HG03175 (cell line): ENCODE data around the gene ASB8.

Experiments used
- ATAC-seq: cut with Tn5 transposase; IDR thresholded peaks from one replicate; pipeline ENCODE4 v1.9.1; 2021; ENCODE audit warnings: mild to moderate bottlenecking, moderate library complexity; ENCODE audit not compliant: unreplicated experiment

The ASB8 gene

DNA sequence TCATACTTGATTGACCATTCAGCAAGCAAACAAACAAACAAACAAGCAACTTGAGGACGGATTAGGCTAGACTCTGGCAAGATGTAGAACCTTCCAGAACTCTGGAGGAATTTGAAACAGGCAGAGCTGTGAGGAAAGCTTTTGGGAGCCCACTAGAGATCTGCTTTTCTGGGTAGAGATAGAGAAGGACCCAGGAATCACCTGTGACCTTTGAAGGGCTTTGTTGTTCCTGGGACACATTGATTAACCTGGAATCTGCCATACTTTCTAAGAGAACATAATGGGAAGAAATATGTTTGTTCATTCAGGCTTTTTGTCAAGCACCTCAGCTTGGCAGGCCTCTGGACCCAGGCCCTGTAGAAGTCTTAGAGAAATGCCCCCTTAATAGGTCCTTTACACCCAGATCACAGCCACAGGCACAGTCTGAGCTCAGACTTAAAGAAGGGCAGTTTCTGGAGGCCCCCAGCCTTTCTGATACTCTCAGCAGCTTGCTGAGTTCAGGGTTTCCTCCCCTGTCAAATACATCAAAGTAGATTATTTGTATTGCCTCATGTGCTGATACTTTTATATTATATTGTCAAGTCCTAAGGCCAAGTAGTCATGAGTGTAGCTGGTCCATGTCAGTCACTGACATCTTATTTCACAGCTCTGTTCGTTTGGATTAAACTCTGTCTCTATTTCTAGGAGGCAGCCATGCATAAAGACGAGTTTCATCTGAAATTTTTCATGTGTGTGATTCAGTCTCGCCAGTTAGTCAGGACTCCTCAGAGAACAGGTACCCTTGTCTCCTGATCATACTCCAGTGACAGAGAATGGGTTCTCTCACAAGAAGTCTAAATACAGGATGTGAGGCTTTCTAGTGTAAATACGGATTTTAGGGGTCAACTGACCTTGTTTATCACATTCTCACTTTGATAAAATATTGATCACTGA is 50.4 kb downstream of the ASB8 start:
- no peak for ATAC-seq

DNA sequence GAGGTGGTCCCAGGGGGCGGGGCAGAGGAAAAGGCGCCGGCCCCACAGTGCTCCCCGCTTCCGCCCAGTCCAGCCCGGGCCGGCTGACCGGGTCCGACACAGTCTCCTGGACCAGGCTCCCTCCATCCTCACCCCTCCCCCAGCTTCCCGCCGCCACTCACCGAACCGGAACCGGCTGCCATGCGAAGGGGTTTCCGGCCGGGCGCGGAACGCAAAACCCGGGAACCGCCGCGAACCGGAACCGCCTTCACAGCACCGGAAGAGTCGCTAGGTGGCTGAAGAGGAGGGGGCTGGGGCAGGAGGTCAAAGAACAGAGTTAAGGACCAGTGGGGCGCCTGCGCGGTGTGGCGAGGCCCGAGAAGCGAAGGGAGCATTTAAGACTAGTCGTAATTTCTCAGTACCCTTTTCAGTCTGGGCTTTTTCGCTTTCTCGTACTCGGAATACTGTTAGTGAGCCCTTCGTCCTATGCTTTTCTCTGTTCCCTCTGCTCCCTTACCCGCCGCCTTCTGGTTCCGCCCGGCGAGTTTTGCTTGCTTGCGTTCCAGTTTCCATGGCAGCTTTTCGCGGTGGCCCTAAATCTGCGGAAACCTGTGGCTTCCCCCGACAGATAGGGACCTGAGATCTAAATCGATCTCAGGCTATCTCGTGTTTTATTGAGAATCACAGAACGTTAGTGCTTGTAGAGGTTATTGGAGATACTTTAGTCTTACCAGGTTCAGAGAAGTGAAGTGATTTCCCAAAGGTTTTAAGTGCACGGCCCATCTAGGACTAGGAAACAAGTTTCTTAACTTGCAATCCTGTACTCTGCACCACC is 51.2 kb downstream of the ASB8 start, which contains the start of gene SENP1:
SENP1 (minus strand) TSS at position 213 of the 814 bp plus-strand sequence. CDS start 4,607 bp downstream, outside the sequence.
- ATAC-seq: peak; percentile 74

DNA sequence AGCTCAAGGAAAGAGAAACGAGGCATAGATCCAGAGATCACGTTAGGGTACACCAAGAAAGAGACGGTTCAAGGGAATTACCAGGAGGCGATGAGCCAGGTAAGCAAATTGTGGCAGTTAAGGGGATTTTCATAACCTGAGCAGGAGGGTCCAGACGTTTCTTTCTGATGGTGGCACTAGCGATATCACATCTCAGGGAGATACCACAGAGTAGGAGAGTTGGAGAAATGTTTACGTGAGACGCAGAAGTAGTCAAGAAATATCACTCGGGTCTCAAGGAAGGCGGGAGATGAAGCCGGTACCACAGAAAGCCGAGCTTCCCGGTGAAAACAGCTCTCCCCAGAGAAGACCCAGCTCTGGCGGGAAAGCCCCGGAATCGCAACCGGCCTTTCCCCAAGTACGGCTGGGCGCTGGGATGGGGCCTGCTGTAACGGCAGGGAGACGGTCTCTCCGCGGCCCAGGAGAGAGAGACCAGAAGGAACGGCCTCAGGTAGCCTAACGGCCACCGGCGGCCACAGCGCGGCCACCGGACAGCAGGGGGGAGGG is 51.9 kb downstream of the ASB8 start:
- ATAC-seq: peak; percentile 10

DNA sequence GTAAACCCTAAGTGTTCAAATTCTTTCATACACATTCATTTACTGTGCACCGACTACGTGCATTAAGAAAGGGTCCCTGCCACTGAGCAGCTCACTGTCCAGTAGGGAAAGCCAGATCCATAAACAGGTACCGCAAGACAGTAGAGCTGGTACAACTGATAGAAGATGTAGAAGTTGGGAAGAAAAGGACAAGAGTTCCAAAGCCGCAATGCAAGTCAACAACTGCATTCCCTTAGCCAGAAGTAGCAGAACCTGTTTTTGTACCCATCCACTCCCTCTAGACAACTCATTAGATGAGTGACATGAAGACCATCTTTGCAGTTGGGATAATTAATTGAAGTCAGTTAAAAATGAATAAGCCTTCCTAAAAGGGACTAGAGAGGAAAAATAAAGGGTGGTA is 52.8 kb downstream of the ASB8 start:
- ATAC-seq: no peak
